K562 treated with DMSO at 1 percent for 4 hours (cell line): ENCODE data around the gene SGSH. TPM values are rescaled to one million over a fixed set of nuclear protein-coding genes. Genes with fewer than 3 reads are reported as not detected.

Experiments
- total RNA-seq: library from RNA; unstranded; fragments of 300-600 nt; gene quantifications from 2 replicates; pipeline ENCODE4 v1.2.3, GENCODE V29; 2022; ENCODE audit not compliant: insufficient read depth

The SGSH gene
- 13.0 and 23.7 TPM in 2 replicates for total RNA-seq

GRCh38 chr17:80220054-80220735 is at the start of gene SGSH, which contains the start of gene SLC26A11:
Gene SGSH, minus strand, starts transcription at chr17:80220333. Its CDS starts 20 bp downstream, at chr17:80220313.
Gene SLC26A11, plus strand, starts transcription at chr17:80220427. Its CDS starts 1,134 bp downstream, at chr17:80221561.

GRCh38 chr17:80260791-80261158 is 40.6 kb upstream of the SGSH start, which contains the start of gene RNF213:
Gene RNF213, plus strand, starts transcription at chr17:80260852. Its CDS starts 2,830 bp downstream, at chr17:80263682.

GRCh38 chr17:80169784-80170500 is 50.2 kb downstream of the SGSH start, which contains the start of gene CARD14:
Gene CARD14, plus strand, starts transcription at chr17:80170030. Its CDS starts 11,409 bp downstream, at chr17:80181439.

Other genes starting within 250 kb of the SGSH start
- 1.9 TPM in 1 of 2 replicates, not detected in the other for gene TBC1D16, start 184.5 kb downstream of the SGSH start, total RNA-seq
- gene CCDC40, start 183.7 kb downstream of the SGSH start, total RNA-seq, result not detected in 2 replicates
- 5.7 and 6.5 TPM in 2 replicates for gene GAA, start 118.8 kb downstream of the SGSH start, total RNA-seq
- 122 and 124 TPM in 2 replicates for gene EIF4A3, start 73.2 kb downstream of the SGSH start, total RNA-seq
- 0.18 TPM in 1 of 2 replicates, not detected in the other for gene CARD14, start 50.3 kb downstream of the SGSH start, total RNA-seq
- gene SLC26A11, start 94 bp upstream of the SGSH start, total RNA-seq, result 9.4 and 17.1 TPM in 2 replicates
- 49.5 and 85.2 TPM in 2 replicates for gene RNF213, start 40.5 kb upstream of the SGSH start, total RNA-seq
- 8.7 and 10.1 TPM in 2 replicates for gene ENDOV, start 194.8 kb upstream of the SGSH start, total RNA-seq